ENCODE results near the gene SDK1. TPM values are rescaled to one million over a fixed set of nuclear protein-coding genes. Genes with fewer than 3 reads are reported as not detected.

SDK1 gene
- total RNA-seq, 4 donors from 2014 or later, result under 0.01 to 16.2 (median 7.2) TPM

- intact Hi-C loops (cut with DNase I; ENCODE audit: low total_unique reads), result no loop called here
- TF ChIP-seq POLR2A (IDR thresholded peaks at IDR 0.05), result no peak
- no peak for TF ChIP-seq CTCF (IDR thresholded peaks at IDR 0.05)
- Histone ChIP-seq H3K4me1 (no peaks in the 10 kb centered on the region), H3K4me3 (no peak overlapping the region), H3K9me3 (no peaks in the 10 kb centered on the region), H3K27ac (no peak overlapping the region), H3K27me3 (no peaks in the 10 kb centered on the region), H3K36me3 (no peaks in the 10 kb centered on the region)
- DNase-seq, result no peak
Measured at GRCh38 chr7:3437467-3437866, 136.4 kb downstream of the SDK1 start.

DNA sequence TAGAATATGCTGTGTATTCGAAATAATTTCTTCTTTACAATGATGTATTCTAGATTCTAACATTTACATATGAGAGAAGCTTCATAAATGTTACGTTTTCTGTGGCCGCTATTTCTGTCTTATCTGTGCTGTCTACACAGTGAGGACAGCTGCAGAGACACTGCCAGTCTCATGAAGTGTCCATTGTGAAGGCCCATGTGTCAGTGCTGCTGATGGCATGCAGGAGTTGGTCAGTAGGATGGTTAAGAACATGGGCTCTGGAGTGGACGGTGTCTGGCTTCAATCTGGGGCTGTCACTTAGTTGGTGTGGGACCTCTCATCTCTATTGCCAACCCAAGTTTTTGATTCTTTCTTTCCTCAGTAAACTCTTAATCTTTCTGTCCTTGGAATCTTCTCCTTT, 137.3 kb downstream of the SDK1 start:
- intact Hi-C loops (cut with DNase I; ENCODE audit: low total_unique reads), result no loop called here
- H3K27ac ChIP-seq, result no peak overlapping the region
- no peaks in the 10 kb centered on the region for H3K9me3 ChIP-seq
- H3K27me3 ChIP-seq, result no peaks in the 10 kb centered on the region
- no peak for DNase-seq
- no peaks in the 10 kb centered on the region for H3K4me1 ChIP-seq
- TF ChIP-seq POLR2A (IDR thresholded peaks at IDR 0.05) (no peak), CTCF (IDR thresholded peaks at IDR 0.05) (no peak)
- H3K36me3 ChIP-seq, result no peaks in the 10 kb centered on the region
- H3K4me3 ChIP-seq, result no peak overlapping the region

GRCh38 chr7:3439333-3440030, 138.4 kb downstream of the SDK1 start:
- H3K9me3 ChIP-seq, result no peaks in the 10 kb centered on the region
- H3K36me3 ChIP-seq, result no peaks in the 10 kb centered on the region
- intact Hi-C loops (cut with DNase I; ENCODE audit: low total_unique reads), result no loop called here
- TF ChIP-seq CTCF (IDR thresholded peaks at IDR 0.05), result no peak
- no peak for TF ChIP-seq POLR2A (IDR thresholded peaks at IDR 0.05)
- DNase-seq, result no peak
- no peak overlapping the region for H3K4me3 ChIP-seq
- no peaks in the 10 kb centered on the region for H3K4me1 ChIP-seq
- no peaks in the 10 kb centered on the region for H3K27me3 ChIP-seq
- no peak overlapping the region for H3K27ac ChIP-seq

GRCh38 chr7:3440509-3440908, 139.5 kb downstream of the SDK1 start:
- H3K9me3 ChIP-seq, result no peaks in the 10 kb centered on the region
- TF ChIP-seq POLR2A (IDR thresholded peaks at IDR 0.05), result no peak
- TF ChIP-seq CTCF (IDR thresholded peaks at IDR 0.05), result no peak
- no peaks in the 10 kb centered on the region for H3K27me3 ChIP-seq
- DNase-seq, result no peak
- intact Hi-C loops (cut with DNase I; ENCODE audit: low total_unique reads), result no loop called here
- H3K4me3 ChIP-seq, result no peak overlapping the region
- H3K4me1 ChIP-seq, result no peaks in the 10 kb centered on the region
- H3K36me3 ChIP-seq, result no peaks in the 10 kb centered on the region
- H3K27ac ChIP-seq, result no peak overlapping the region

DNA sequence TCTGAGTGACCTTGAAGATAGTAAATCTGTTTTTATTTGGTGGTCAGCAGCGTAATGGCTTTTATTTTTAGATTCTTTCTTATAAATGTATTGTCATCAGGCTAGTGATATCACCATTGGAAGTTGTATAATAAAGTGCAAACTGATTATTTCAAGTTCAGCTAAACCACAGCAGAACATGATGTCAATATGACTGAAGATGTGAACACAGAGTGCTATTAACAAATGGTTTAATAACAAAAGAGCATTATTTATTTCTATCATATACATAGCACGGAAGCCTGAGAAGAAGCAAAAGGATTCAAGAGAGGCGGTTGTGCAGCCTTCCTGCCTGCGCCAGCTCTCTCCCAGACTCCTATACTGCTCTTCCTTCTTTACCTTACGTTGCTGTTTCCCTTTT, 142.7 kb downstream of the SDK1 start:
- no peak for DNase-seq
- TF ChIP-seq POLR2A (IDR thresholded peaks at IDR 0.05) (no peak), CTCF (IDR thresholded peaks at IDR 0.05) (no peak)
- H3K36me3 ChIP-seq, result no peaks in the 10 kb centered on the region
- H3K4me1 ChIP-seq, result no peaks in the 10 kb centered on the region
- peaks cover 0 to 9% of the 10 kb centered on the region in 2 donors for H3K9me3 ChIP-seq
- H3K4me3 ChIP-seq, result no peak overlapping the region
- H3K27me3 ChIP-seq, result no peaks in the 10 kb centered on the region
- no peak overlapping the region for H3K27ac ChIP-seq
- intact Hi-C loops (cut with DNase I; ENCODE audit: low total_unique reads), result no loop called here

Measured in uterus (tissue), 4 donors.